Measurements from ENCODE around the gene EFR3B. TPM values are rescaled to one million over a fixed set of nuclear protein-coding genes. Genes with fewer than 3 reads are reported as not detected.

The EFR3B gene
- total RNA-seq, 3 donors from 2014 or later (not counting 1 experiment from before 2014, with no cell fraction given), result 0.05 TPM; not detected in 2

DNA sequence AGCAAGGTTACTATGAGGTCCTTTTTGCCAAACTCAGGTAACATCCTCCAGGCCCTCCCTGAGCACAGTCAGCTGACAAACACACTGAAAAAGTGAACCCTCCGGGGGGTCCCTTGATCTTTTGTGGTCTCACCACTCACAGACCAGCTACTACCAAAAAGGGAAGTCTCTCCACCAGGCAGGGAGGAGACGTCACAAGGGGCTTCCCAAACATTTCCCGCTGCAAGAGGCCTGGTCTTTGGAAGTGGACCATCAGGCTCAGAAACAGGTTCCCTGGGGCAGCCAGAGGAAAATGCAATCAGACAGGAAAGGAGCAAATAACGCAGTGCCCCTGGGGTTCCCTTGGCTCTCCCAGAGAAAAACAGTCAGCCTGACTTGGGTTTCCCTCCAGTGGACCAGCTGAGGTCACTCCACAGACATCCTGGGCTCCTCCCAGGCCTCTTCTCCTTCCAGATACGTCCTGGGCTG is 165.2 kb downstream of the EFR3B start:
- Mint-ChIP-seq H3K36me3 (no peaks in the 10 kb centered on the region), H3K27ac (no peak overlapping the region), H3K27me3 (ENCODE audit: low read depth in 2 of 2) (no peaks in the 10 kb centered on the region), H3K4me1 (peaks cover 11 to 13% of the 10 kb centered on the region in 2 donors), H3K4me3 (no peak overlapping the region), H3K9me3 (no peaks in the 10 kb centered on the region)
- Histone ChIP-seq H3K9me3 (ENCODE audit: control insufficient read depth, insufficient read depth, low read length) (no peaks in the 10 kb centered on the region), H3K4me3 (ENCODE audit: low read length) (no peak overlapping the region), H3K36me3 (ENCODE audit: control insufficient read depth, insufficient read depth, low read length) (no peaks in the 10 kb centered on the region), H3K4me1 (ENCODE audit: control insufficient read depth, insufficient read depth, low read length) (peaks cover 39% of the 10 kb centered on the region), H3K27me3 (ENCODE audit: control insufficient read depth, insufficient read depth, low read length) (no peaks in the 10 kb centered on the region), H3K27ac (ENCODE audit: low read length) (no peak overlapping the region)
- WGBS (ENCODE audit: insufficient coverage), result 43% methylated on average over 5 of the region's 5 CpGs
- intact Hi-C loops (cut with micrococcal nuclease), result no loop called here
- DNase-seq (peak in 1 of 2 donors; percentile 45), ATAC-seq (no peak)
- TF ChIP-seq, protein P1, sequence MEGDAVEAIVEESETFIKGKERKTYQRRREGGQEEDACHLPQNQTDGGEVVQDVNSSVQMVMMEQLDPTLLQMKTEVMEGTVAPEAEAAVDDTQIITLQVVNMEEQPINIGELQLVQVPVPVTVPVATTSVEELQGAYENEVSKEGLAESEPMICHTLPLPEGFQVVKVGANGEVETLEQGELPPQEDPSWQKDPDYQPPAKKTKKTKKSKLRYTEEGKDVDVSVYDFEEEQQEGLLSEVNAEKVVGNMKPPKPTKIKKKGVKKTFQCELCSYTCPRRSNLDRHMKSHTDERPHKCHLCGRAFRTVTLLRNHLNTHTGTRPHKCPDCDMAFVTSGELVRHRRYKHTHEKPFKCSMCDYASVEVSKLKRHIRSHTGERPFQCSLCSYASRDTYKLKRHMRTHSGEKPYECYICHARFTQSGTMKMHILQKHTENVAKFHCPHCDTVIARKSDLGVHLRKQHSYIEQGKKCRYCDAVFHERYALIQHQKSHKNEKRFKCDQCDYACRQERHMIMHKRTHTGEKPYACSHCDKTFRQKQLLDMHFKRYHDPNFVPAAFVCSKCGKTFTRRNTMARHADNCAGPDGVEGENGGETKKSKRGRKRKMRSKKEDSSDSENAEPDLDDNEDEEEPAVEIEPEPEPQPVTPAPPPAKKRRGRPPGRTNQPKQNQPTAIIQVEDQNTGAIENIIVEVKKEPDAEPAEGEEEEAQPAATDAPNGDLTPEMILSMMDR (IDR thresholded peaks at IDR 0.05), result no peak

Other genes starting within 250 kb of the EFR3B start
- gene PTRHD1, start 248.7 kb upstream of the EFR3B start, total RNA-seq, result 10 to 100 TPM; 12.7 to 22.9 (median 15.9) TPM
- gene CENPO, start 248.7 kb upstream of the EFR3B start, total RNA-seq, result 10 to 100 TPM in 2 of 3 donors, 1 to 10 TPM in 1; 8.1 to 15.1 (median 11.2) TPM
- 1 to 10 TPM; 5.4 to 9.2 (median 7.6) TPM for gene ADCY3, start 121.8 kb upstream of the EFR3B start, total RNA-seq
- 10 to 100 TPM; 14.1 to 19.7 (median 16.6) TPM for gene DNAJC27, start 70.1 kb upstream of the EFR3B start, total RNA-seq
- gene POMC, start 126.5 kb downstream of the EFR3B start, total RNA-seq, result 1 to 10 TPM; 4.9 to 6.6 (median 6.0) TPM